Loucy (cell line): ENCODE results near the gene DSC2.
"Not testable (repeated sequence)": the region's sequence is repeated elsewhere in the genome, so short reads cannot be mapped to it uniquely, and the experiment has no call there.

Source experiments
- H2AFZ ChIP-seq: fragments of 200-600 bp; sonication (generic); 2 replicates; pipeline ENCODE4 v1.6.0; 2016; ENCODE audit warnings: antibody characterized with exemption, mild to moderate bottlenecking, low read length, moderate library complexity
- H3F3A ChIP-seq: fragments of 200-600 bp; 2 replicates; pipeline ENCODE4 v1.6.0; 2016; ENCODE audit warnings: antibody characterized with exemption, low read depth, mild to moderate bottlenecking
- H3K27me3 ChIP-seq: fragments of 200-600 bp; sonication (generic); 2 replicates; pipeline ENCODE4 v1.6.1; 2014; ENCODE audit warnings: low read length, mild to moderate bottlenecking; ENCODE audit not compliant: insufficient read depth, poor library complexity, severe bottlenecking
- H3K36me3 ChIP-seq: fragments of 200-600 bp; sonication (generic); 2 replicates; pipeline ENCODE4 v1.6.1; 2016; ENCODE audit warnings: low read length; ENCODE audit not compliant: insufficient read depth
- H3K4me1 ChIP-seq: fragments of 200-600 bp; sonication (generic); 2 replicates; pipeline ENCODE4 v1.5.1; 2014; ENCODE audit warnings: low read length, mild to moderate bottlenecking; ENCODE audit not compliant: insufficient read depth, poor library complexity, severe bottlenecking
- H3K4me2 ChIP-seq: fragments of 200-600 bp; sonication (generic); 2 replicates; pipeline ENCODE4 v1.6.0; 2014; ENCODE audit warnings: antibody characterized with exemption, low read length, low read depth, mild to moderate bottlenecking; ENCODE audit not compliant: poor library complexity, severe bottlenecking
- H3K4me3 ChIP-seq: fragments of 200-600 bp; sonication (generic); 2 replicates; pipeline ENCODE4 v1.5.1; 2014; ENCODE audit warnings: low read length, mild to moderate bottlenecking, mixed read lengths; ENCODE audit not compliant: poor library complexity, severe bottlenecking
- H3K79me2 ChIP-seq: fragments of 200-600 bp; sonication (generic); 2 replicates; pipeline ENCODE4 v1.6.1; 2014; ENCODE audit warnings: low read length; ENCODE audit not compliant: insufficient read depth
- H3K9ac ChIP-seq: fragments of 200-600 bp; sonication (generic); 2 replicates; pipeline ENCODE4 v1.6.0; 2014; ENCODE audit warnings: mild to moderate bottlenecking, low read depth, low read length, moderate library complexity; ENCODE audit not compliant: poor library complexity, severe bottlenecking
- H3K9me2 ChIP-seq: fragments of 200-600 bp; sonication (generic); replicated peaks from 2 replicates; pipeline ENCODE4 v1.6.1; 2016; ENCODE audit warnings: low read depth, low read length, mixed read lengths
- H3K9me3 ChIP-seq: fragments of 200-600 bp; sonication (generic); 2 replicates; pipeline ENCODE4 v1.6.1; 2014; ENCODE audit warnings: mild to moderate bottlenecking, antibody characterized with exemption, low read length, low read depth; ENCODE audit not compliant: insufficient read depth
- H4K20me1 ChIP-seq: fragments of 200-600 bp; sonication (generic); 2 replicates; pipeline ENCODE4 v1.6.0; 2014; ENCODE audit warnings: antibody characterized with exemption, low read length, mild to moderate bottlenecking; ENCODE audit not compliant: insufficient read depth, poor library complexity, severe bottlenecking
- CTCF ChIP-seq: fragments of 200-600 bp; sonication (generic); conservative IDR thresholded peaks from 2 replicates; pipeline ENCODE4 v1.5.1; 2014; ENCODE audit warnings: mild to moderate bottlenecking, antibody characterized with exemption, low read length
- EZH2phosphoT487 ChIP-seq: fragments of 200-600 bp; IDR thresholded peaks from 2 replicates; pipeline ENCODE4 v1.6.1; 2018; ENCODE audit warnings: antibody characterized with exemption, mild to moderate bottlenecking, moderate library complexity, borderline replicate concordance

The DSC2 gene

GRCh38 chr18:31039426-31039825 lies 62.8 kb downstream of the DSC2 start:
- no peak for TF ChIP-seq CTCF
- no peak for TF ChIP-seq EZH2phosphoT487
- Histone ChIP-seq H3K4me3 (no peak overlapping the region), H3K4me1 (no peaks in the 10 kb centered on the region), H4K20me1 (no peaks in the 10 kb centered on the region), H3K9ac (no peak overlapping the region), H3K36me3 (no peaks in the 10 kb centered on the region), H3K9me2 (no peaks in the 10 kb centered on the region), H3K9me3 (no peaks in the 10 kb centered on the region; the same call in 1 of the 2 replicates), H3F3A (no peaks in the 10 kb centered on the region), H3K4me2 (no peak overlapping the region), H2AFZ (no peak overlapping the region), H3K79me2 (no peaks in the 10 kb centered on the region), H3K27me3 (no peaks in the 10 kb centered on the region)

GRCh38 chr18:31037686-31038085 lies 64.5 kb downstream of the DSC2 start:
- not testable (repeated sequence) for H3K27me3 ChIP-seq, H3K9me3 ChIP-seq, H3K36me3 ChIP-seq, H2AFZ ChIP-seq, H3F3A ChIP-seq, H3K79me2 ChIP-seq, H3K4me1 ChIP-seq, H3K4me3 ChIP-seq, H3K9ac ChIP-seq, H4K20me1 ChIP-seq, H3K9me2 ChIP-seq, H3K4me2 ChIP-seq

GRCh38 chr18:31034541-31034940 lies 67.7 kb downstream of the DSC2 start:
- Histone ChIP-seq H3F3A (no peaks in the 10 kb centered on the region), H3K79me2 (no peaks in the 10 kb centered on the region), H3K9me2 (no peaks in the 10 kb centered on the region), H3K9ac (no peak overlapping the region), H3K4me2 (no peak overlapping the region), H3K27me3 (no peaks in the 10 kb centered on the region), H3K4me1 (no peaks in the 10 kb centered on the region), H3K36me3 (no peaks in the 10 kb centered on the region), H3K4me3 (no peak overlapping the region), H3K9me3 (no peaks in the 10 kb centered on the region), H2AFZ (no peak overlapping the region), H4K20me1 (no peaks in the 10 kb centered on the region)
- TF ChIP-seq CTCF (no peak), EZH2phosphoT487 (no peak)

GRCh38 chr18:31030574-31031278 lies 71.5 kb downstream of the DSC2 start:
- no peaks in the 10 kb centered on the region for H4K20me1 ChIP-seq
- no peaks in the 10 kb centered on the region for H3K36me3 ChIP-seq
- H2AFZ ChIP-seq = no peak overlapping the region
- no peaks in the 10 kb centered on the region for H3K9me3 ChIP-seq
- TF ChIP-seq CTCF = no peak
- no peaks in the 10 kb centered on the region for H3K4me1 ChIP-seq
- no peak overlapping the region for H3K9ac ChIP-seq
- H3F3A ChIP-seq = no peaks in the 10 kb centered on the region
- H3K27me3 ChIP-seq = no peaks in the 10 kb centered on the region
- no peaks in the 10 kb centered on the region for H3K79me2 ChIP-seq
- H3K4me2 ChIP-seq = no peak overlapping the region
- no peaks in the 10 kb centered on the region for H3K9me2 ChIP-seq
- H3K4me3 ChIP-seq = no peak overlapping the region
